ENCODE data around the gene SMIM12.

Gene SMIM12

DNA sequence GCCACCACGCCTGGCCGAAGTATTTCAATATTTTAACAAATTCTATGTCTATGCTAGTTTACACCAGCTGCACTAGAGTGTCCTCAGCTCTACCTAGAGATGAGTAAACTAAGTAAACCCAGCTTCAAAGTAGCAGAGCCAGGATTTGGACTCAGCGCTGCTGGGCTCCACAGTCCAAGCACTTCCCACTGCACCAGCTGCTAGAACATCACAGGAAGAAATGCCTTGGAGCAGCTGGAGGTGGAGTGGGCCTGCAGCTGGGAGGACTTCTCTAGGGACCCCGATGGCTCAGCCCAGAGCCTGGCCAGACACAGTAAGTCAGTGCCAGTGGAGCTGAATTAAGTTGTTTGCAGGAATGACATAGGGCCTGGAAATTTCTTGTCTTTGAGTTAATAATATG is 10.2 kb upstream of the SMIM12 start:
- TF ChIP-seq ESRRG (CRISPR knock-in tag; IDR thresholded peaks at IDR 0.05) (no peak), ZFP3 (CRISPR knock-in tag; IDR thresholded peaks at IDR 0.05) (no peak), ARNTL (CRISPR knock-in tag; IDR thresholded peaks at IDR 0.05; ENCODE audit: borderline replicate concordance, low read depth) (no peak), TCF4 (CRISPR knock-in tag; IDR thresholded peaks at IDR 0.05; ENCODE audit: borderline replicate concordance) (no peak), ZNF565 (CRISPR knock-in tag; conservative IDR thresholded peaks at IDR 0.05; ENCODE audit: low read depth) (no peak), SNAI2 (CRISPR knock-in tag; IDR thresholded peaks at IDR 0.05) (no peak), PPARA (CRISPR knock-in tag; IDR thresholded peaks at IDR 0.05; ENCODE audit: borderline replicate concordance) (no peak), TOX (CRISPR knock-in tag; IDR thresholded peaks at IDR 0.05; ENCODE audit: borderline replicate concordance) (no peak)
- TF ChIP-seq, protein P1, sequence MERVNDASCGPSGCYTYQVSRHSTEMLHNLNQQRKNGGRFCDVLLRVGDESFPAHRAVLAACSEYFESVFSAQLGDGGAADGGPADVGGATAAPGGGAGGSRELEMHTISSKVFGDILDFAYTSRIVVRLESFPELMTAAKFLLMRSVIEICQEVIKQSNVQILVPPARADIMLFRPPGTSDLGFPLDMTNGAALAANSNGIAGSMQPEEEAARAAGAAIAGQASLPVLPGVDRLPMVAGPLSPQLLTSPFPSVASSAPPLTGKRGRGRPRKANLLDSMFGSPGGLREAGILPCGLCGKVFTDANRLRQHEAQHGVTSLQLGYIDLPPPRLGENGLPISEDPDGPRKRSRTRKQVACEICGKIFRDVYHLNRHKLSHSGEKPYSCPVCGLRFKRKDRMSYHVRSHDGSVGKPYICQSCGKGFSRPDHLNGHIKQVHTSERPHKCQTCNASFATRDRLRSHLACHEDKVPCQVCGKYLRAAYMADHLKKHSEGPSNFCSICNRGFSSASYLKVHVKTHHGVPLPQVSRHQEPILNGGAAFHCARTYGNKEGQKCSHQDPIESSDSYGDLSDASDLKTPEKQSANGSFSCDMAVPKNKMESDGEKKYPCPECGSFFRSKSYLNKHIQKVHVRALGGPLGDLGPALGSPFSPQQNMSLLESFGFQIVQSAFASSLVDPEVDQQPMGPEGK (CRISPR knock-in tag; IDR thresholded peaks at IDR 0.05; ENCODE audit: borderline replicate concordance): no peak
- TF ChIP-seq, protein P2, sequence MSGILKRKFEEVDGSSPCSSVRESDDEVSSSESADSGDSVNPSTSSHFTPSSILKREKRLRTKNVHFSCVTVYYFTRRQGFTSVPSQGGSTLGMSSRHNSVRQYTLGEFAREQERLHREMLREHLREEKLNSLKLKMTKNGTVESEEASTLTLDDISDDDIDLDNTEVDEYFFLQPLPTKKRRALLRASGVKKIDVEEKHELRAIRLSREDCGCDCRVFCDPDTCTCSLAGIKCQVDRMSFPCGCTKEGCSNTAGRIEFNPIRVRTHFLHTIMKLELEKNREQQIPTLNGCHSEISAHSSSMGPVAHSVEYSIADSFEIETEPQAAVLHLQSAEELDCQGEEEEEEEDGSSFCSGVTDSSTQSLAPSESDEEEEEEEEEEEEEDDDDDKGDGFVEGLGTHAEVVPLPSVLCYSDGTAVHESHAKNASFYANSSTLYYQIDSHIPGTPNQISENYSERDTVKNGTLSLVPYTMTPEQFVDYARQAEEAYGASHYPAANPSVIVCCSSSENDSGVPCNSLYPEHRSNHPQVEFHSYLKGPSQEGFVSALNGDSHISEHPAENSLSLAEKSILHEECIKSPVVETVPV (CRISPR knock-in tag; IDR thresholded peaks at IDR 0.05): no peak
- TF ChIP-seq, protein P3, sequence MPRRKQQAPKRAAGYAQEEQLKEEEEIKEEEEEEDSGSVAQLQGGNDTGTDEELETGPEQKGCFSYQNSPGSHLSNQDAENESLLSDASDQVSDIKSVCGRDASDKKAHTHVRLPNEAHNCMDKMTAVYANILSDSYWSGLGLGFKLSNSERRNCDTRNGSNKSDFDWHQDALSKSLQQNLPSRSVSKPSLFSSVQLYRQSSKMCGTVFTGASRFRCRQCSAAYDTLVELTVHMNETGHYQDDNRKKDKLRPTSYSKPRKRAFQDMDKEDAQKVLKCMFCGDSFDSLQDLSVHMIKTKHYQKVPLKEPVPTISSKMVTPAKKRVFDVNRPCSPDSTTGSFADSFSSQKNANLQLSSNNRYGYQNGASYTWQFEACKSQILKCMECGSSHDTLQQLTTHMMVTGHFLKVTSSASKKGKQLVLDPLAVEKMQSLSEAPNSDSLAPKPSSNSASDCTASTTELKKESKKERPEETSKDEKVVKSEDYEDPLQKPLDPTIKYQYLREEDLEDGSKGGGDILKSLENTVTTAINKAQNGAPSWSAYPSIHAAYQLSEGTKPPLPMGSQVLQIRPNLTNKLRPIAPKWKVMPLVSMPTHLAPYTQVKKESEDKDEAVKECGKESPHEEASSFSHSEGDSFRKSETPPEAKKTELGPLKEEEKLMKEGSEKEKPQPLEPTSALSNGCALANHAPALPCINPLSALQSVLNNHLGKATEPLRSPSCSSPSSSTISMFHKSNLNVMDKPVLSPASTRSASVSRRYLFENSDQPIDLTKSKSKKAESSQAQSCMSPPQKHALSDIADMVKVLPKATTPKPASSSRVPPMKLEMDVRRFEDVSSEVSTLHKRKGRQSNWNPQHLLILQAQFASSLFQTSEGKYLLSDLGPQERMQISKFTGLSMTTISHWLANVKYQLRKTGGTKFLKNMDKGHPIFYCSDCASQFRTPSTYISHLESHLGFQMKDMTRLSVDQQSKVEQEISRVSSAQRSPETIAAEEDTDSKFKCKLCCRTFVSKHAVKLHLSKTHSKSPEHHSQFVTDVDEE (CRISPR knock-in tag; IDR thresholded peaks at IDR 0.05): no peak
- ATAC-seq: no peak

DNA sequence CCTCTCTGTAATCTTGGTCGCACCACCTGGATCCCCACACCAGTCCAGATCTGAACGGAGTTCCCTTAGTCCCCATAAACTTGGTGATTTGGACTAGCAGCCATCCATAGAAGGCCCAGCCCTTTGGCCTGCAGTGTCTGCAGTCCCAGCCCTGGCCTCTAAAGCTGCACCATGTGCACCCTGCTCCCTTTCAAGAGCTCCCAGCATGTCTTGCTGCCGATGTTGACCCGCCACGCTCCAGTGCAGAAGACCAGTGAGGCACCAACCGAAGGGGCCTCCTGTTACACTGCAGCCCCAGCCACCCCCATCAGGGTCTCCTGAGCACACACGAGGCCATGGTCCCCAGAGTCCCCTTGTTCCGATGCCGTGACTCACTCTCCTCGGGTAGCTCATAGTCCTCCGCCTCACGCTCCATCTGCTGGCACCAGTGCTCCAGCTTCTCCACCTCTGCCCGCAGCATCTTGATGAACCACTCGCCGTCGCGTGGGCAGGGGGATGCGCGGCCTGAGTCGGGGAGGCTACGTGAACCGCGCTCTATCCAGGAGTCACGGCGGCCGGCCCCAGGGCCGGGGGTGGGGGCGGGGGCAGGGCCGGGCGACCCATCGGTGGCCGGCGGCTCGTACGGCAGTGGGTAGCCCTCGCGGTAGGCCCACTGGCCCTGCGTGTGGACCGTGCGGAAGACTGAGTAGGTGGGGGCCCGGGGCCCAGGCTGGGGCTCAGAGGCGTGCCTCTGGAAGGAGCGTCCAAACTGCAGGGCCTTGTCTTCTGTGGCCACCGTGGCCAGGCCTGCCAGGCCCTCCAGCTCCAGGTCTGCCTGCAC is 8.9 kb upstream of the SMIM12 start:
- no peak for ATAC-seq
- TF ChIP-seq, protein P4, sequence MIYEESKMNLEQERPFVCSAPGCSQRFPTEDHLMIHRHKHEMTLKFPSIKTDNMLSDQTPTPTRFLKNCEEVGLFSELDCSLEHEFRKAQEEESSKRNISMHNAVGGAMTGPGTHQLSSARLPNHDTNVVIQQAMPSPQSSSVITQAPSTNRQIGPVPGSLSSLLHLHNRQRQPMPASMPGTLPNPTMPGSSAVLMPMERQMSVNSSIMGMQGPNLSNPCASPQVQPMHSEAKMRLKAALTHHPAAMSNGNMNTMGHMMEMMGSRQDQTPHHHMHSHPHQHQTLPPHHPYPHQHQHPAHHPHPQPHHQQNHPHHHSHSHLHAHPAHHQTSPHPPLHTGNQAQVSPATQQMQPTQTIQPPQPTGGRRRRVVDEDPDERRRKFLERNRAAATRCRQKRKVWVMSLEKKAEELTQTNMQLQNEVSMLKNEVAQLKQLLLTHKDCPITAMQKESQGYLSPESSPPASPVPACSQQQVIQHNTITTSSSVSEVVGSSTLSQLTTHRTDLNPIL (CRISPR knock-in tag; IDR thresholded peaks at IDR 0.05; ENCODE audit: low read depth): no peak
- TF ChIP-seq SNAI2 (CRISPR knock-in tag; IDR thresholded peaks at IDR 0.05): no peak
- TF ChIP-seq, protein P5, sequence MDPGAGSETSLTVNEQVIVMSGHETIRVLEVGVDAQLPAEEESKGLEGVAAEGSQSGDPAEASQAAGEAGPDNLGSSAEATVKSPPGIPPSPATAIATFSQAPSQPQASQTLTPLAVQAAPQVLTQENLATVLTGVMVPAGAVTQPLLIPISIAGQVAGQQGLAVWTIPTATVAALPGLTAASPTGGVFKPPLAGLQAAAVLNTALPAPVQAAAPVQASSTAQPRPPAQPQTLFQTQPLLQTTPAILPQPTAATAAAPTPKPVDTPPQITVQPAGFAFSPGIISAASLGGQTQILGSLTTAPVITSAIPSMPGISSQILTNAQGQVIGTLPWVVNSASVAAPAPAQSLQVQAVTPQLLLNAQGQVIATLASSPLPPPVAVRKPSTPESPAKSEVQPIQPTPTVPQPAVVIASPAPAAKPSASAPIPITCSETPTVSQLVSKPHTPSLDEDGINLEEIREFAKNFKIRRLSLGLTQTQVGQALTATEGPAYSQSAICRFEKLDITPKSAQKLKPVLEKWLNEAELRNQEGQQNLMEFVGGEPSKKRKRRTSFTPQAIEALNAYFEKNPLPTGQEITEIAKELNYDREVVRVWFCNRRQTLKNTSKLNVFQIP (CRISPR knock-in tag; IDR thresholded peaks at IDR 0.05; ENCODE audit: borderline replicate concordance, low read depth): no peak
- no peak for TF ChIP-seq ZFP3 (CRISPR knock-in tag; IDR thresholded peaks at IDR 0.05)
- TF ChIP-seq, protein P3 (CRISPR knock-in tag; IDR thresholded peaks at IDR 0.05): no peak
- TF ChIP-seq ARNTL (CRISPR knock-in tag; IDR thresholded peaks at IDR 0.05; ENCODE audit: borderline replicate concordance, low read depth): no peak
- no peak for TF ChIP-seq ZNF565 (CRISPR knock-in tag; conservative IDR thresholded peaks at IDR 0.05; ENCODE audit: low read depth)
- no peak for TF ChIP-seq ZNF8 (CRISPR knock-in tag; IDR thresholded peaks at IDR 0.05)
- TF ChIP-seq ZFP30 (CRISPR knock-in tag; IDR thresholded peaks at IDR 0.05): no peak
